ENCODE results near the gene BGN.

Gene BGN

GRCh38 chrX:153499876-153500275, 5.1 kb downstream of the BGN start:
- peaks cover 0 to 5% of the 10 kb centered on the region in 2 experiments for H3K36me3 ChIP-seq (ENCODE audit: control insufficient read depth in 1 of 2, insufficient read depth in 2 of 2, low read depth in 1 of 2, low read length in 2 of 2)
- H3K4ac ChIP-seq (ENCODE audit: low read depth in 1 of 2, low read length in 2 of 2) = no peak overlapping the region
- no peak overlapping the region for H3K14ac ChIP-seq (ENCODE audit: low read length in 2 of 2)
- no peak for DNase-seq
- H2BK5ac ChIP-seq (ENCODE audit: low read depth, low read length, poor library complexity, severe bottlenecking) = no peak overlapping the region
- no peak overlapping the region for H3K4me2 ChIP-seq (ENCODE audit: low read length, poor library complexity, severe bottlenecking)
- H3K27me3 ChIP-seq (ENCODE audit: control insufficient read depth in 1 of 2, insufficient read depth in 1 of 2, low read length in 2 of 2) = peaks cover 0 to 6% of the 10 kb centered on the region in 2 experiments
- H3K79me1 ChIP-seq (replicated peaks; ENCODE audit: low read length, poor library complexity, severe bottlenecking) = no peaks in the 10 kb centered on the region
- WGBS = 82% methylated on average over 14 of the region's 17 CpGs
- no peak overlapping the region for H3K9ac ChIP-seq (ENCODE audit: low read length)
- peaks cover 17% of the 10 kb centered on the region for H3K4me1 ChIP-seq (ENCODE audit: control insufficient read depth, insufficient read depth, low read depth, low read length)
- no peak overlapping the region for H3K4me3 ChIP-seq (ENCODE audit: insufficient read depth in 1 of 2, low read depth in 1 of 2, low read length in 2 of 2)
- H2BK12ac ChIP-seq (ENCODE audit: low read length in 2 of 2) = no peak overlapping the region
- H3K18ac ChIP-seq (ENCODE audit: low read depth in 1 of 2, low read length in 2 of 2) = no peak overlapping the region
- no peak overlapping the region for H4K8ac ChIP-seq (ENCODE audit: low read length)
- H3K27ac ChIP-seq (ENCODE audit: low read length, poor library complexity, severe bottlenecking) = no peak overlapping the region
- H2AK5ac ChIP-seq (ENCODE audit: low read length, severe bottlenecking) = no peak overlapping the region
- no peaks in the 10 kb centered on the region for H3K9me3 ChIP-seq (ENCODE audit: control insufficient read depth, low read length)
- H4K91ac ChIP-seq (ENCODE audit: low read length) = no peak overlapping the region
- no peak overlapping the region for H2BK120ac ChIP-seq (ENCODE audit: low read depth, low read length)
- H2AFZ ChIP-seq (ENCODE audit: low read depth, low read length) = no peak overlapping the region
- no peak overlapping the region for H2BK15ac ChIP-seq (ENCODE audit: low read depth, poor library complexity, severe bottlenecking)
- H3K23ac ChIP-seq (ENCODE audit: low read length in 2 of 2) = no peak overlapping the region

GRCh38 chrX:153500676-153501280, 6.0 kb downstream of the BGN start:
- Histone ChIP-seq H2BK5ac (ENCODE audit: low read depth, low read length, poor library complexity, severe bottlenecking) (no peak overlapping the region), H2AK5ac (ENCODE audit: low read length, severe bottlenecking) (no peak overlapping the region), H3K23ac (ENCODE audit: low read length in 2 of 2) (no peak overlapping the region), H3K36me3 (ENCODE audit: control insufficient read depth in 1 of 2, insufficient read depth in 2 of 2, low read depth in 1 of 2, low read length in 2 of 2) (peaks cover 0 to 6% of the 10 kb centered on the region in 2 experiments), H3K27ac (ENCODE audit: low read length, poor library complexity, severe bottlenecking) (no peak overlapping the region), H2BK15ac (ENCODE audit: low read depth, poor library complexity, severe bottlenecking) (no peak overlapping the region), H3K4me3 (ENCODE audit: insufficient read depth in 1 of 2, low read depth in 1 of 2, low read length in 2 of 2) (no peak overlapping the region), H3K9ac (ENCODE audit: low read length) (no peak overlapping the region), H4K8ac (ENCODE audit: low read length) (no peak overlapping the region), H2BK120ac (ENCODE audit: low read depth, low read length) (no peak overlapping the region), H3K79me1 (replicated peaks; ENCODE audit: low read length, poor library complexity, severe bottlenecking) (no peaks in the 10 kb centered on the region), H3K4me1 (ENCODE audit: control insufficient read depth, insufficient read depth, low read depth, low read length) (peaks cover 12% of the 10 kb centered on the region), H3K4ac (ENCODE audit: low read depth in 1 of 2, low read length in 2 of 2) (no peak overlapping the region), H3K14ac (ENCODE audit: low read length in 2 of 2) (peak overlapping the region in 1 of 2 experiments; percentile 36), H2AFZ (ENCODE audit: low read depth, low read length) (no peak overlapping the region), H2BK12ac (ENCODE audit: low read length in 2 of 2) (no peak overlapping the region), H3K18ac (ENCODE audit: low read depth in 1 of 2, low read length in 2 of 2) (no peak overlapping the region), H3K9me3 (ENCODE audit: control insufficient read depth, low read length) (no peaks in the 10 kb centered on the region), H4K91ac (ENCODE audit: low read length) (no peak overlapping the region), H3K27me3 (ENCODE audit: control insufficient read depth in 1 of 2, insufficient read depth in 1 of 2, low read length in 2 of 2) (peaks cover 0 to 3% of the 10 kb centered on the region in 2 experiments), H3K4me2 (ENCODE audit: low read length, poor library complexity, severe bottlenecking) (no peak overlapping the region)
- WGBS = 99% methylated on average over 9 of the region's 9 CpGs
- DNase-seq = no peak

GRCh38 chrX:153501530-153501929, 6.8 kb downstream of the BGN start:
- no peak overlapping the region for H2BK5ac ChIP-seq (ENCODE audit: low read depth, low read length, poor library complexity, severe bottlenecking)
- H3K27me3 ChIP-seq (ENCODE audit: control insufficient read depth in 1 of 2, insufficient read depth in 1 of 2, low read length in 2 of 2) = peaks cover 0 to 3% of the 10 kb centered on the region in 2 experiments
- H2BK15ac ChIP-seq (ENCODE audit: low read depth, poor library complexity, severe bottlenecking) = no peak overlapping the region
- H4K91ac ChIP-seq (ENCODE audit: low read length) = no peak overlapping the region
- H3K79me1 ChIP-seq (replicated peaks; ENCODE audit: low read length, poor library complexity, severe bottlenecking) = no peaks in the 10 kb centered on the region
- H3K18ac ChIP-seq (ENCODE audit: low read depth in 1 of 2, low read length in 2 of 2) = no peak overlapping the region
- 96% methylated on average over 7 of the region's 8 CpGs for WGBS
- H3K9ac ChIP-seq (ENCODE audit: low read length) = no peak overlapping the region
- H3K4me1 ChIP-seq (ENCODE audit: control insufficient read depth, insufficient read depth, low read depth, low read length) = peaks cover 6% of the 10 kb centered on the region
- H2AK5ac ChIP-seq (ENCODE audit: low read length, severe bottlenecking) = no peak overlapping the region
- H4K8ac ChIP-seq (ENCODE audit: low read length) = no peak overlapping the region
- no peak overlapping the region for H2BK120ac ChIP-seq (ENCODE audit: low read depth, low read length)
- H3K14ac ChIP-seq (ENCODE audit: low read length in 2 of 2) = no peak overlapping the region
- peaks cover 0 to 6% of the 10 kb centered on the region in 2 experiments for H3K36me3 ChIP-seq (ENCODE audit: control insufficient read depth in 1 of 2, insufficient read depth in 2 of 2, low read depth in 1 of 2, low read length in 2 of 2)
- no peaks in the 10 kb centered on the region for H3K9me3 ChIP-seq (ENCODE audit: control insufficient read depth, low read length)
- no peak overlapping the region for H2AFZ ChIP-seq (ENCODE audit: low read depth, low read length)
- no peak overlapping the region for H3K4me2 ChIP-seq (ENCODE audit: low read length, poor library complexity, severe bottlenecking)
- H3K23ac ChIP-seq (ENCODE audit: low read length in 2 of 2) = no peak overlapping the region
- no peak overlapping the region for H3K4ac ChIP-seq (ENCODE audit: low read depth in 1 of 2, low read length in 2 of 2)
- no peak for DNase-seq
- no peak overlapping the region for H3K27ac ChIP-seq (ENCODE audit: low read length, poor library complexity, severe bottlenecking)
- no peak overlapping the region for H3K4me3 ChIP-seq (ENCODE audit: insufficient read depth in 1 of 2, low read depth in 1 of 2, low read length in 2 of 2)
- no peak overlapping the region for H2BK12ac ChIP-seq (ENCODE audit: low read length in 2 of 2)

- H3K4me1 ChIP-seq (ENCODE audit: control insufficient read depth, insufficient read depth, low read depth, low read length) = peaks cover 6% of the 10 kb centered on the region
- H3K9me3 ChIP-seq (ENCODE audit: control insufficient read depth, low read length) = no peaks in the 10 kb centered on the region
- H3K27ac ChIP-seq (ENCODE audit: low read length, poor library complexity, severe bottlenecking) = no peak overlapping the region
- no peak overlapping the region for H4K91ac ChIP-seq (ENCODE audit: low read length)
- DNase-seq = no peak
- H3K27me3 ChIP-seq (ENCODE audit: control insufficient read depth in 1 of 2, insufficient read depth in 1 of 2, low read length in 2 of 2) = peaks cover 0 to 3% of the 10 kb centered on the region in 2 experiments
- no peaks in the 10 kb centered on the region for H3K79me1 ChIP-seq (replicated peaks; ENCODE audit: low read length, poor library complexity, severe bottlenecking)
- no peak overlapping the region for H2AK5ac ChIP-seq (ENCODE audit: low read length, severe bottlenecking)
- no peak overlapping the region for H2BK120ac ChIP-seq (ENCODE audit: low read depth, low read length)
- no peak overlapping the region for H2BK12ac ChIP-seq (ENCODE audit: low read length in 2 of 2)
- H3K4me2 ChIP-seq (ENCODE audit: low read length, poor library complexity, severe bottlenecking) = no peak overlapping the region
- H3K36me3 ChIP-seq (ENCODE audit: control insufficient read depth in 1 of 2, insufficient read depth in 2 of 2, low read depth in 1 of 2, low read length in 2 of 2) = peaks cover 0 to 6% of the 10 kb centered on the region in 2 experiments
- no peak overlapping the region for H3K23ac ChIP-seq (ENCODE audit: low read length in 2 of 2)
- H3K4ac ChIP-seq (ENCODE audit: low read depth in 1 of 2, low read length in 2 of 2) = no peak overlapping the region
- H2BK5ac ChIP-seq (ENCODE audit: low read depth, low read length, poor library complexity, severe bottlenecking) = no peak overlapping the region
- H4K8ac ChIP-seq (ENCODE audit: low read length) = no peak overlapping the region
- no peak overlapping the region for H2AFZ ChIP-seq (ENCODE audit: low read depth, low read length)
- WGBS = 92% methylated on average over 5 of the region's 10 CpGs
- no peak overlapping the region for H3K4me3 ChIP-seq (ENCODE audit: insufficient read depth in 1 of 2, low read depth in 1 of 2, low read length in 2 of 2)
- H3K18ac ChIP-seq (ENCODE audit: low read depth in 1 of 2, low read length in 2 of 2) = no peak overlapping the region
- no peak overlapping the region for H2BK15ac ChIP-seq (ENCODE audit: low read depth, poor library complexity, severe bottlenecking)
- H3K14ac ChIP-seq (ENCODE audit: low read length in 2 of 2) = no peak overlapping the region
- no peak overlapping the region for H3K9ac ChIP-seq (ENCODE audit: low read length)
Observed at GRCh38 chrX:153502131-153502530, 7.4 kb downstream of the BGN start.
